Measurements from ENCODE around the gene LYL1.

The LYL1 gene

GRCh38 chr19:13091400-13092157 is 11.1 kb downstream of the LYL1 start:
- DNase-seq: no peak

- no peak for DNase-seq
These were observed 12.0 kb downstream of the LYL1 start for GRCh38 chr19:13090511-13091231.

GRCh38 chr19:13089857-13090507 is 12.7 kb downstream of the LYL1 start:
- no peak for DNase-seq

- no peak for DNase-seq
These were observed 13.4 kb downstream of the LYL1 start for GRCh38 chr19:13089139-13089856.

- no peak for DNase-seq
These were observed 14.7 kb downstream of the LYL1 start for GRCh38 chr19:13087795-13088537.

- DNase-seq: no peak
These were observed 15.4 kb downstream of the LYL1 start for GRCh38 chr19:13087295-13087694.

GRCh38 chr19:13086341-13086740 is 16.3 kb downstream of the LYL1 start:
- DNase-seq: no peak

- DNase-seq: no peak
These were observed 17.0 kb downstream of the LYL1 start for GRCh38 chr19:13085666-13086065.

GRCh38 chr19:13083627-13084026 is 19.0 kb downstream of the LYL1 start:
- DNase-seq: no peak

- no peak for DNase-seq
These were observed 19.7 kb downstream of the LYL1 start for GRCh38 chr19:13083008-13083404.

- peak; percentile 92 for DNase-seq
These were observed 20.3 kb downstream of the LYL1 start for GRCh38 chr19:13082192-13083007.

- no peak for DNase-seq
These were observed 23.1 kb downstream of the LYL1 start for GRCh38 chr19:13079542-13079986.

GRCh38 chr19:13078897-13079541 is 23.6 kb downstream of the LYL1 start:
- DNase-seq: no peak

- no peak for DNase-seq
These were observed 24.3 kb downstream of the LYL1 start for GRCh38 chr19:13078381-13078780.

- DNase-seq: no peak
These were observed 25.4 kb downstream of the LYL1 start for GRCh38 chr19:13077240-13077639.

- no peak for DNase-seq
These were observed 25.9 kb downstream of the LYL1 start for GRCh38 chr19:13076787-13077186.

GRCh38 chr19:13076320-13076719 is 26.3 kb downstream of the LYL1 start:
- DNase-seq: no peak

GRCh38 chr19:13074378-13074777 is 28.3 kb downstream of the LYL1 start:
- DNase-seq: no peak

GRCh38 chr19:13073263-13073662 is 29.4 kb downstream of the LYL1 start:
- no peak for DNase-seq

- no peak for DNase-seq
These were observed 30.3 kb downstream of the LYL1 start for GRCh38 chr19:13072188-13072908.
